EH (cell line): ENCODE measurements around the gene SRCAP.
A peak's percentile ranks its signal among the peaks of the same experiment; 100 is the strongest.
"Not testable (repeated sequence)": the region's sequence is repeated elsewhere in the genome, so short reads cannot be mapped to it uniquely, and the experiment has no call there.

Source experiments
- DNase-seq: peaks from one replicate; pipeline ENCODE4 v3.0.0-alpha.2; 2015; ENCODE audit warnings: low read depth

The SRCAP gene

DNA sequence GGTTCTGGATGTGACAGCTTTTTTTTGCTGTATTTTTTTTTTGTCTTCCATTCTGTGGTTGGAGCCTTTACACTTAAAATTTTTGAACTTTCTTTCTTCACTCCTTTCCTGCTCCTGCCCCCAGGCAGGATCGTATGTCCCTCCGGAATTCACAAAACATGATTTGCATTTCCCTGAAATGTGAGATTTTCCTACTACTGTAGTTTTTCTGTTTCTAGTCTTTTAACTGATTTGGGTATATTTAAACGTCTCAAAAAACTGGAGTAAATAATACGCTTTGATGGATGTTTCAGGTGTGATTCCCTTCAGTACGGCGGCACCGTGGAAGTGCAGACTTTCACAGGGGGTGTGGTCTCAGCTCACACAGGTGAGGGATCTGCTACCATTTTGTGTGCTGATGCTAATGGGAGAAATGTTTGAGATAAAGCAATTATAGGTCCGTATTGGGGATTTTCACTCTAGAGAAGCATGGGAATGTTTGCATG is 686 bp downstream of the SRCAP start:
- peak; percentile 15 for DNase-seq

- DNase-seq: no peak
Observed at GRCh38 chr16:30700491-30700890, 1.5 kb downstream of the SRCAP start.

DNA sequence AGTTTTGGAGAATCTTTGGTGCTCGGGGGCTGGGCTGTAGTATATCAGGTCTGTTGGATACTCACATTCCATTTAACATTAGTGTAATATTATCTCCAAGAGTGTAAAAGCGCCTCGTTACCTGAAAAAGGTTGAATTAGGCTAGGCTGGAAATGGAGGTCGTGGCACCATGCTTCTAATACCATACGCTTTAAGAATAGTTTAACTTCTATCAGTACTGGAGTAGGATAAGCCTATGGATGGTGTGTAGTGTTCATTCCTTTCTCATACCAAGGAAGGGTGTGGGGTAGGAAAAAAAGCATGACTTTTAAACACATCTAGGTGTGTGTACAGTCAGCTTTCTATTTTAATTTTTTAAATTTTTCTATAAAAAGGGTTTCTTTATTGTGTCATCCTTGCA is 2.0 kb downstream of the SRCAP start:
- no peak for DNase-seq

DNA sequence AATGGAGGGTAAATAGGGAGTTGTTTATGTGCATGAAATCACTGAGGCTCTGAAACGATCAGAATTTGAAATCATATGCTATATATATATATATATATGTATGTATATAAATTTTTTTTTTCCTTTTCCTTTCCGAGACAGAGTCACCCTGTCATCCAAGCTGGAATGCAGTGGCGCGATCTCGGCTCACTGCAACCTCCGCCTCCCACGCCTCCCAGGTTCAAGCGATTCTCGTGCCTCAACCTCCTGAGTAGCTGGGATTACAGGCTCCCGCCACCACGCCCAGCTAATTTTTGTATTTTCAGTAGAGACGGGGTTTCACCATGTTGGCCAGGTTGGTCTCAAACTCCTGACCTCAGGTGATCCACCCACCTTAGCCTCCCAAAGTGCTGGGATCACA is 4.1 kb downstream of the SRCAP start:
- not testable (repeated sequence) for DNase-seq

GRCh38 chr16:30703971-30704370 is 5.0 kb downstream of the SRCAP start:
- no peak for DNase-seq

GRCh38 chr16:30706046-30706445 is 7.1 kb downstream of the SRCAP start:
- no peak for DNase-seq

- DNase-seq: peak; percentile 9
Observed at GRCh38 chr16:30710971-30711370, 12.0 kb downstream of the SRCAP start.

GRCh38 chr16:30711712-30712111 is 12.7 kb downstream of the SRCAP start:
- no peak for DNase-seq

DNA sequence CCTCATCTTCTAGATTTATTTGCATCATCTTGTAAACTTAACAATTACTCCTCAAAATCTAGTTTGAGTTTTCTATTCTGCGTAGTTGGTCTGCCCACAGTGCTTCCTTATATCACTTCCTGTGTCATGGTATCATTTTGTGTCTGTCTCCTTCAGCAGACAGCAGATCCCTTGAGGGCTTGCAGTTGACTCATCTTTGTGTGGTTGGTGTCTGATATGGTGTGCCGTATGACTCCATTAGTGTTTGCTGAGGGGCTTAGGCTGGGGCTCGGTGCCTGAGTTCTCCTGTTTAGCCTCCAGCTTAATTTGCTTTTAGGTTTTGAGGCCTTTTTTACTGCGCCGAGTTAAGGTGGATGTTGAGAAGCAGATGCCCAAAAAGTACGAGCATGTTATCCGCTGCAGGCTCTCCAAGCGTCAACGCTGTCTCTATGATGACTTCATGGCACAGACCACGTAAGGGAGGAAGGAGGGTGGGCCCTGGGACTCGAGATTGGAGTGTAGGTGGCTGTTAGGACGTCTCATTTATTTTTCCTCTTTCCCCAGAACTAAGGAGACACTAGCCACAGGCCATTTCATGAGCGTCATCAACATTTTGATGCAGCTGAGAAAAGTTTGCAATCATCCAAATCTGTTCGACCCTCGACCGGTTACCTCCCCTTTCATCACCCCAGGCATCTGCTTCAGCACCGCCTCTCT is 16.9 kb downstream of the SRCAP start:
- peak; percentile 72 for DNase-seq

GRCh38 chr16:30720086-30720485 is 21.1 kb downstream of the SRCAP start:
- DNase-seq: no peak

DNA sequence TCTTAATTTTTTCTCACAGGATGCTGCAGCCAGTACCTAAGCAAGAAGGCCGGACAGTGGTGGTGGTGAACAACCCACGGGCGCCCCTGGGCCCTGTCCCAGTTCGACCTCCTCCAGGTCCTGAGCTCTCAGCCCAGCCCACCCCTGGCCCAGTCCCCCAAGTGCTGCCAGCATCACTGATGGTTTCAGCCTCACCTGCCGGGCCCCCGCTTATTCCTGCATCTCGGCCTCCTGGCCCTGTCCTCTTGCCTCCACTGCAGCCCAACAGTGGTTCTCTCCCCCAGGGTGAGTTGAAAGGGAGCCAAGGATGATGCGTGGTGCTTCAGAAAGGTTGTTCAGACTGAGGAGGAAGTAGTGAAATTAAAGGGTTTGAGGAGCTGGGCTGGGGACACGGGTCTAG is 21.7 kb downstream of the SRCAP start:
- no peak for DNase-seq

DNA sequence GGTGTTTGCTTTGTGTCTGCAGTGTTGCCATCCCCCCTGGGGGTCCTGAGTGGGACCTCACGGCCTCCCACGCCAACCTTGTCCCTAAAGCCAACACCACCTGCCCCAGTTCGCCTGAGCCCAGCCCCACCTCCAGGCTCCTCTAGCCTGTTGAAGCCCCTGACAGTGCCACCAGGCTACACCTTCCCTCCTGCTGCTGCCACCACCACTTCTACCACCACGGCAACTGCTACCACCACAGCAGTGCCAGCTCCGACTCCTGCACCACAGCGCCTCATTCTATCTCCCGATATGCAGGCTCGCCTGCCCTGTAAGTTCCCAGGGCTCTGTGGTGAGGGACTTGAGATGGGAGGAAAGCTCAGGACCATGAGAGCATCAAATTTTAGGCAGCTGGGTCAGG is 22.2 kb downstream of the SRCAP start:
- no peak for DNase-seq

DNA sequence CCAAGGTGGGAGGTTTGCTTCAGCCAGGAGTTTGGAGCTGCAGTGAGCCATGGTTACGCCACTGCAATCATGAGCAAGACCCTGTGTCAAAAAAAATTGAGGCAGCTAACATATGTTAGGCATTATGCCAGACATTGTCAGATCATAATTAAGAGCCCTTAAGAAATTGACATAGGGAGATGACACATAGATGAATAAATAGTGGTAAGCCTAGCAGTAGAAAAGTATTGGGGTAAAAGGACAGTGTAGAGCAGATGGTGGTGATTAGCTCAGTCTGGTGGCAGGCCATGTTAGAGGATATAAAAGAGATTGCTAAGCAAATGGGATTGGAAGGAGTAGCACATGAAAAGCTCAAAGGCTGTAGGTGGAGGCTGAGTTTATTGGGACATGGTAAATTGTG is 22.6 kb downstream of the SRCAP start:
- DNase-seq: no peak

DNA sequence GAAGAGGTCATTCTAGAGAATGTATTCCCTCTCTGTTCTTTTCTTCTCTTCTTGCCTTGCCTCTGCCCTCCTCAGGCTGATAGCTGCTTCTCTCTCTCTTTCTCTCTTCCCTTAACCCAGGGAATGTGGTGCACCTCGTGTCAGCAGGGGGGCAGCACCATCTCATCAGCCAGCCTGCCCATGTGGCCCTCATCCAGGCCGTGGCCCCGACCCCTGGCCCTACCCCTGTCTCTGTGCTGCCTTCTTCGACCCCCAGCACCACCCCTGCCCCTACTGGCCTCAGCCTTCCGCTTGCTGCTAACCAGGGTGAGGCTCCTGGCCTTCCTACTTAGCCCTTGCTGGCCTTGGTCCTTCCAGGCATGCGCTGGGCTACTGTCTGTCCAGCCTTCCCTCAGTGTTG is 23.5 kb downstream of the SRCAP start:
- DNase-seq: no peak

DNA sequence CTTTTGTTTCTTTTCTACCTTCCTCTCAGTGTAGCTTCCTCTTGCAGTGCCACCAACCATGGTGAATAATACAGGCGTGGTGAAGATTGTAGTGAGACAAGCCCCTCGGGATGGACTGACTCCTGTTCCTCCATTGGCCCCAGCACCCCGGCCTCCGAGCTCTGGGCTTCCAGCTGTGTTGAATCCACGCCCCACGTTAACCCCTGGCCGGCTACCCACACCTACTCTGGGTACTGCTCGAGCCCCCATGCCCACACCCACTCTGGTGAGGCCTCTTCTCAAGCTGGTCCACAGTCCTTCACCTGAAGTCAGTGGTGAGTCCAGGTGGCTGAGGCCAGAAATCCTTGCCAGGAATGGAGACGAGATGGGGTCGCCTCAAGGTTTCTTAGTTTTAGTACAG is 23.9 kb downstream of the SRCAP start:
- DNase-seq: no peak

DNA sequence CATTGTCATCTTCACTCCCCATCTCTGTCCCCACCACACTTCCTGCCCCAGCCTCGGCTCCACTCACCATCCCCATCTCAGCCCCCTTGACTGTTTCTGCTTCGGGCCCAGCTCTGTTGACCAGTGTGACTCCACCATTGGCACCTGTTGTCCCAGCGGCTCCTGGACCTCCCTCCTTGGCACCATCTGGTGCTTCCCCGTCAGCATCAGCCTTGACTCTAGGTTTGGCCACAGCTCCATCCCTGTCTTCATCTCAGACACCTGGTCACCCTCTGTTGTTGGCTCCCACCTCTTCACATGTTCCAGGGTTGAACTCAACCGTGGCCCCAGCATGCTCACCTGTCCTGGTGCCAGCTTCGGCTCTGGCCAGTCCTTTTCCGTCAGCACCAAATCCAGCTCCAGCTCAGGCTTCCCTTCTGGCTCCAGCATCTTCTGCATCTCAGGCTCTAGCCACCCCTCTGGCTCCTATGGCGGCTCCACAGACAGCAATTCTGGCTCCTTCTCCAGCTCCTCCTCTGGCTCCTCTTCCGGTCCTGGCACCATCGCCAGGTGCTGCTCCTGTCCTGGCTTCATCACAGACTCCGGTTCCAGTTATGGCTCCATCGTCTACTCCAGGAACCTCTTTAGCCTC is 24.9 kb downstream of the SRCAP start:
- DNase-seq: no peak

GRCh38 chr16:30724641-30725417 is 25.9 kb downstream of the SRCAP start:
- no peak for DNase-seq

DNA sequence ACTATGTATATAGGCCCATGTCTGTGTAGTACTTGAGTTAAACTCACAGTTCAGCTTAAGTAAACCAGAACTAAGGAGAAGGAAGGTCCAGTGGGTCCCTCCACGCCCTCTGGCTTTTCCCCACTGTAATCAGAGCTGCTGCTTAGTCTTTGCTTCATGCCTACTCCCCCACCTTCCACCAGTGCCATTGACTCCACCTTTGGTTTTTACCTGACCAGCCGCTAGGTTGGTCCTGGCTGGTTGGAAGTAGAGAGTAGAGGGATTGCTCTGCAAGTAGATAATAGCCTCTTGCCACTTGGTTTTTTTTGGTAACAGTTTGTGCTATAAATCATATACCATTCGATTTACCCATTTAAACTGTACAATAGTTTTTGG is 26.4 kb downstream of the SRCAP start:
- DNase-seq: no peak

DNA sequence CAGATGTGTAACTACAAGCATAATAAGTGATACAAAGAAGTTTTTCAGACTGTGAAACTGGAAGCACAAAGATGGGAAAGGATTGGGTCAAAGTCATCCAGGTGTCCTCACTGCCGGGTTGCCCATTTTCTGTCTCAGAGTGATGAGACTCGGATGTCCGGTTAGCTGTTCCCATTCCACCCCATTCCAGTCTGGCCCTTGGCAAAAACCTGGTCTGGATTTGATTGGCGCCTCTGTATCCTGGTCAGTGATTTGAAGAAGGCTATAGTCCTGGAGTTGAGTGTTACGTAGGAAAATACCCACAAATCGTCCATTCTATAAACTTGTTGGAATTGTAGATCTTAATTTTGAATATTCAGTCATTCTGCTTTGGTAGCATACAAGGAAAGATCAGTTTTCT is 29.4 kb downstream of the SRCAP start:
- DNase-seq: no peak

GRCh38 chr16:30728899-30729672 is 30.1 kb downstream of the SRCAP start:
- no peak for DNase-seq

GRCh38 chr16:30731411-30731810 is 32.4 kb downstream of the SRCAP start:
- DNase-seq: no peak

DNA sequence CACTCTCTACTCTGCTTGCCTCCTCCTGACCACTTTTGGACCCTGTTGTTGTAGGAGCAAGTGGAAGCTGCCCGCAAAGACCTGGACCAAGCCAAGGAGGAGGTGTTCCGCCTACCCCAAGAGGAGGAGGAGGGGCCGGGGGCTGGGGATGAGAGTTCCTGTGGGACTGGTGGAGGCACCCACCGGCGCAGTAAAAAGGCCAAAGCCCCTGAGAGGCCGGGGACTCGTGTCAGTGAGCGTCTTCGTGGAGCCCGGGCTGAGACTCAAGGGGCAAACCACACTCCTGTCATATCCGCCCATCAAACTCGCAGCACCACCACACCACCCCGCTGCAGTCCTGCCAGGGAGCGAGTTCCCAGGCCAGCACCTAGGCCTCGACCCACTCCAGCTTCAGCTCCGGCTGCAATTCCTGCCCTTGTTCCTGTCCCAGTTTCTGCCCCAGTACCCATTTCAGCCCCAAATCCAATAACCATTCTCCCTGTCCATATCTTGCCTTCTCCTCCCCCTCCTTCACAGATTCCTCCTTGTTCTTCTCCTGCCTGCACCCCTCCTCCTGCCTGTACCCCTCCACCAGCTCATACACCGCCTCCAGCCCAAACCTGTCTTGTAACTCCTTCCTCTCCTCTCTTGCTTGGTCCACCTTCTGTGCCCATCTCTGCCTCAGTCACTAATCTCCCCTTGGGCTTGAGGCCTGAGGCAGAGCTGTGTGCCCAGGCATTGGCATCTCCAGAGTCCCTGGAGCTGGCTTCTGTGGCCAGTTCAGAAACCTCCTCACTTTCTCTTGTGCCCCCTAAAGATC is 38.2 kb downstream of the SRCAP start:
- no peak for DNase-seq
